Peyer's patch (tissue), 4 donors: ENCODE measurements around the gene TFF1.

Experiments used
- POLR2A ChIP-seq, 2 donors: fragments of 450-650 bp; IDR thresholded peaks; one replicate each; pipeline ENCODE4 v1.5.1; 2017; ENCODE audit warnings: antibody characterized with exemption in 2 of 2, mild to moderate bottlenecking in 2 of 2, moderate library complexity in 2 of 2
- TF ChIP-seq, protein P1 (sequence below), 6 experiments: fragments of 450-650 bp in 4 of 6; fragments of 200-600 bp in 2 of 6; sonication (generic) in 1 of 6; IDR thresholded peaks; one replicate each; pipeline ENCODE4 v1.5.1; 2017 to 2019; ENCODE audit warnings: antibody characterized with exemption in 6 of 6, mild to moderate bottlenecking in 3 of 6, moderate library complexity in 1 of 6

- TF ChIP-seq, protein P1, sequence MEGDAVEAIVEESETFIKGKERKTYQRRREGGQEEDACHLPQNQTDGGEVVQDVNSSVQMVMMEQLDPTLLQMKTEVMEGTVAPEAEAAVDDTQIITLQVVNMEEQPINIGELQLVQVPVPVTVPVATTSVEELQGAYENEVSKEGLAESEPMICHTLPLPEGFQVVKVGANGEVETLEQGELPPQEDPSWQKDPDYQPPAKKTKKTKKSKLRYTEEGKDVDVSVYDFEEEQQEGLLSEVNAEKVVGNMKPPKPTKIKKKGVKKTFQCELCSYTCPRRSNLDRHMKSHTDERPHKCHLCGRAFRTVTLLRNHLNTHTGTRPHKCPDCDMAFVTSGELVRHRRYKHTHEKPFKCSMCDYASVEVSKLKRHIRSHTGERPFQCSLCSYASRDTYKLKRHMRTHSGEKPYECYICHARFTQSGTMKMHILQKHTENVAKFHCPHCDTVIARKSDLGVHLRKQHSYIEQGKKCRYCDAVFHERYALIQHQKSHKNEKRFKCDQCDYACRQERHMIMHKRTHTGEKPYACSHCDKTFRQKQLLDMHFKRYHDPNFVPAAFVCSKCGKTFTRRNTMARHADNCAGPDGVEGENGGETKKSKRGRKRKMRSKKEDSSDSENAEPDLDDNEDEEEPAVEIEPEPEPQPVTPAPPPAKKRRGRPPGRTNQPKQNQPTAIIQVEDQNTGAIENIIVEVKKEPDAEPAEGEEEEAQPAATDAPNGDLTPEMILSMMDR (IDR thresholded peaks at IDR 0.05), result no peak
- peak; percentile 27 to 75 for TF ChIP-seq POLR2A (IDR thresholded peaks at IDR 0.05)
Measured at GRCh38 chr21:42313501-42313969, 52.8 kb downstream of the TFF1 start.
